Hematopoietic multipotent progenitor cell treated with erythropoietin and hydrocortisone succinate and interleukin-3 and kit ligand, for 8 days (in vitro differentiated cells): Measurements from ENCODE around the gene GYS2.
"Not testable (repeated sequence)": the region's sequence is repeated elsewhere in the genome, so short reads cannot be mapped to it uniquely, and the experiment has no call there.

Experiments
- DNase-seq: peaks from one replicate; pipeline ENCODE4 v3.0.0-alpha.2; 2015

Gene GYS2

DNA sequence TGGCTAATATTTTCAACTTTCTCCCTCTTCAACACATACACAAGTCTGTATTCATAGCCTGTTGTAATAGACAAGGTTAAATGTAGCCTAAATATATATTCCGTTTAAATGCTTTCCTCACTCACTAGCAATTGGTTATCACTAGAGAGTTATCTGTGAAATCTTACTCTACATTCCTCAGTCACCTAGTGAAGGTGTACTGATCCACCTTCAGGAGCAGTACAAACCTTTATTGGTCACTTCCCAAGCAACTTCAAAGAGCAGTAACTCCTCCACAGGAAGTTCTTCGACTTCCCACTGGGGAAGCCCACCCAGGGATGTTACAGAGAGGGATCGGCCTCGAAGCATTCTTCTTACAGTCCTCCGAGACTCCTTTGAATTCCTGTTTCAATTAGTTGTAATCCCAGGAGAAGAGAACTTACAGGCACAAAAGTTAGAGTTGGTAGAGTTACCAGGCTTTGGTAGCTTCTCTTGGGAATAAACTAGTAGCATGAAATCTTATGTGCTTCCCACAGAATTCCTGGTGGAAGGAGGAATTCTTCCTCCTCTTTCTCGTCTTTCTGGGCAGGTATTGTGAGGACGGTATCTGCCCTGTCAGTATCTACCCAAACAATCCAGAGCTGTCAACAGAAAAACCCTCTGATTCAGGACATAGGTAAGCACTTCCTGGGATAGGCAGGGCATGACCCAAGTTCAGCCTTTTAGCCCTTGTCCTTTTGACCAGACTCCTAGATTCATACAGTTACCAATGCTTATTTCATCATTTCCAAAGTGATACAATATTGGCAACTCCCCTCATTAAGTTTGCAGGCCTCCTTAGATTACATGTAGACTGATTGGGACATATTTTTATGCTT lies at the start of gene GYS2:
Gene GYS2, minus strand, starts transcription at position 603 of the 857 bp plus-strand sequence. Its CDS starts 255 bp downstream, at position 348.
- DNase-seq = no peak

DNA sequence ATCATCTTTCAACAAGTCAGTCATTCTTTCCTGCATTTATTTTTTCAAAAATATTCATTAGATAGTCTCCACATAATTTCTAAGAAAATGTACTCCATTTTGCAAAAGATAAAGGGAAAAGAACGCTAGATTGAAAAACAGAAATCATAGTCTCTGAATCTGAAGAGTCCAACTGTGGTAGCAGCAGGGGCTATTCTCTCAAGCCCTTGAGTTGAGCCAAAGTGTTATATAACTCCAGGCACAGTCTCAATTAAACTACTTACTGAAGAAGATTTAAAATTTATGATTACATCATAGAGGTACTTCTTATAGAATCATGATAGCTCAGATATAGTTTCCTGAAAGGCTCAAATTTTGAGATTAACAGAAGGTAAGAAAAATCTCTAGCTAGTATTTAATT lies 47.2 kb upstream of the GYS2 start:
- no peak for DNase-seq

DNA sequence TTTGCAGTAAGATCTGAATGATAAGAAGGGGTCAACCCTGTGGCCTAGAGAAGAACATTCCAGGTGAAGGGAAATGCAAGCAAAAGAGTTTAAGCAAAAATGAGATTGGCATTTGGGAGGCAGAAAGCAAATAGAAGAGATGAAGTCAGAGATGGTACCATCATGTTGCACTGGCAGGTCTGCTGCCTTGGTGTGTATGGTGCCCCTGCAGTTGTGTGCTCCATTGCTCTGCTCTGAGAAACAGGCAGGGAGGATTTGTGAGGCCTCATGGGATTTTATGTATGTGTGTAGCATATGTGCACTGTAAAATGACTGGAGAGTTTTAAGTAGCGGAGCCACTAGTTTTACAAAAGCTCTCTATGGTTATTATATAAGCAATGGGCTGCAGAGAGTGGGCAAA lies 46.4 kb upstream of the GYS2 start:
- no peak for DNase-seq

DNA sequence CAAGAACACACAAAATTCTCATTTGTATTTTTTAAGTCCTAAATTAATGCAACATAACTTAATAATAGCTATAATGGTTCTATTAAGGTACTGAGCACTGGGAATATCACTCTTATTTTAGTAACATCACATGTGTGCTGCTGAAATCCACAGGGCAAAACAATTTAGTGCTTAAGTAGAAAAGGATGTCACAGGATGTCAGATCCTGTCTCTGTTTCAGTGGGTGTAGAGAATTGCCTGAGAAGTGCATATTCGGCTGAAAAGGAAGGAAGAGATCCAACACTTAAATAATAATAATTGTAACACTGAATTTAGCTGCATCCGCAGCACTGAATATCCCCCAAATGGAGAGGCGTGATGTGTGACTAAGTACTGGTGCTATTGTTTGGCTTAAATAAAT lies 44.4 kb upstream of the GYS2 start:
- no peak for DNase-seq

DNA sequence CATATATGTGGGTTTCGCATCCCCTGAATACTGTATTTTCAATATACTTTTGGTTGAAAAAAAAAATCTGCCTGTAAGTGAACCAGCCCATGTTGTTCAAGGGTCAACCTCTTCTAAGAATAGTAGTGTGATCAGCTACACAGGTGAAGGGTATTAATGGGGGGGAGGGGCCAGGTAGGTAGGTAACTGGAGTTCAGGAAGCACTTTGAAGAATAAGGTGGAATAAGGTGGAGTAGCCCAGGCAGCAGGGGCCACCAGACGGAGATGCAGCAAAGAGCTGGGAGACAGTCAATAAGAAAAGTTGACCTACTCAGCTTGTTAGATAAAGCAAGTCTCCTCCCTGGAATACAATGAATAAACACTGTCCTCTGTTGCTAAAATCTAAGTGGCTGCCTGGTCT lies 43.7 kb upstream of the GYS2 start:
- no peak for DNase-seq

DNA sequence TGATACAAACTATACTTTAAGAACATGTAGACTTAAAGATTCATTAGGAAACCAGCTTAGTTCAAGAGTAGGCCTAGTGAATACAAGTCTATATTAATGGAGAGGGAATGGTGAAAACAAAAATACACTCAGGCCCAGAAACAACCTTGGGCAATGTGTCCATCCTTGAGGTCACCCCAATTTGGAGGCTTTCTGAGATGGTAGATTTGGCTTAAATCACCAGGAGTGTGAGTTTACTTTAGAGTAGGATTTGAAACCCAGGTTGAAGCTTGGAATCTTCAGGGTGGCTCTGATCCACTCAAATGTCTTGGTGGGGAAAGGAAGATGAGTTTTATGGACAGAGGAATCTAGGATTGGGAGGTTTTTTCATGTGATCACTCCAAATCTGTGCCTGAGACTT lies 42.5 kb upstream of the GYS2 start:
- no peak for DNase-seq

DNA sequence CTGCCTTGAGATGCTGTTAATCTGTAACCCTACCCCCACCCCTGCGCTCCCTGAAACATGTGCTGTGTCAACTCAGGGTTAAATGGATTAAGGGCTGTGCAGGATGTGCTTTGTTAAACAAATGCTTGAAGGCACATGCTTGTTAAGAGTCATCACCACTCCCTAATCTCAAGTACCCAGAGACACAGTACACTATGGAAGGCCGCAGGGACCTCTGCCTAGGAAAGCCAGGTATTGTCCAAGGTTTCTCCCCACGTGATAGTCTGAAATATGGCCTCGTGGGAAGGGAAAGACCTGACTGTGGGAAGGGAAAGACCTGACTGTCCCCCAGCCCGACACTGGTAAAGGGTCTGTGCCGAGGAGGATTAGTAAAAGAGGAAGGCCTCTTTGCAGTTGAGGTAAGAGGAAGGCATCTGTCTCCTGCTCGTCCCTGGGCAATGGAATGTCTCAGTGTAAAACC lies 40.4 kb upstream of the GYS2 start:
- DNase-seq = not testable (repeated sequence)

DNA sequence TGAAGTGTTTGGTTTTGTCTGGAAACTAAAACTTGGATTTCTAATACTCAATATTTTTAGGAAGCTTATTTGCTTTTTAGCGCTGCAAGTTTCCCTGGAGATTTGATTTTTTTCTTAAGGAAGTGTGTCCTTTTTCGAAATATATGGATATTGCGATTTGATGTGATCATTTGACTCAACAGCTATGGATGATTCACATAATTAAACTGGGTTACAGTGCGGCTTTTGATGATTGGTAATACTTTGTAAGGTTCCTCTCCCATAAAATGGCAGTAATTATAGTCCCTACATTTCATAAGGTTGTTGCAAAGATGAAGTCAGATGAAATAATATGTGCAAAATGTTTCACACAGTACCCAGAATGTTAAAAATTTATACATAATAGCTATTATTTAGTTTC lies 39.9 kb upstream of the GYS2 start:
- no peak for DNase-seq

DNA sequence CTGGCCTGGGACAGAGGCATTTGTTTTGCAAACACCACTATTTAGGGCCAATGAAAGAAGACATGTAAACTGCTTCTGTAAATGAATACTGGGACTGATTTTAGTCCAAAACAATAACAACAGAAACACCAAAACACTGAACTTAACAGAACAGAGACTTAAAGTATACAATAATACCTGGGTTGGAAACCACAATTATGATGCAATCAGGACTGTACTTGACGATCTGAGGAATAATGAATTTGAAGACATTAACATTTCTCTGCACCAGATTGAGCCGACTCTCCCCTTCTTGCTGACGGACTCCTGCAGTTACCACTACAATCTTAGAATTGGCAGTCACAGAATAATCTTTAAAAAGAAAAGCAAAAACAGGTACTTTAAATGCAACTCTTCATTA lies 39.1 kb upstream of the GYS2 start:
- DNase-seq = no peak

DNA sequence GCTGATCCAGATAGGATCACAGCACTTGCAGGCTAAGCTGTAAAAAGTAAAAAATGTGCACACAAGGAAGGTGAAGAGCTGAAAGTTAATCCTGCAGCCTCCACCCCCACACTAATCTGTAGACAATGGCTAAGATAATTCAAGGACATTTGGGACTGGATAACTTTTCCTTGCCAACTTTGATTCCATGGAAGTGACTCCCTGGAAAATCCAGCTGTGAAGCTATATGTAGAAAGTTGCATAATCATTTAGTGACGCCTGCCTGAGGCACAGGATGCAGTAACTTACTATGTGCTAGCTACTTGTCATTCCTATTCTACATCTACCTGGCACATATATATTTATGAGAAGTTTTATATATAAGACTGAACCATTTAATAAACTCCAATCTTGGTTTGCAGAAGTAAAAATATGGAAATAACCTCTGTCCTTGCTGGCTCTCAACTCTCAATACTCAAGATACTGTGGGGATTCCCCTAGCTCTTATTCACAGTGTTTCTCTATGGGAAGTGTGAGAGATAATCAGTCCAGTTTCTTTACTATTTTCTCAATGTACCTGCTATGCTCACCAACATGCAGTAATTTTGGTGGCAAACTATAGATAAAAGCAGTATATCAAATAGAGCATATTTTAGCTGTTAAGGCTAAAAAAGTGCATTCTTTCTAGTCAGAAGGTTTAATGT lies 38.2 kb upstream of the GYS2 start:
- DNase-seq = no peak

DNA sequence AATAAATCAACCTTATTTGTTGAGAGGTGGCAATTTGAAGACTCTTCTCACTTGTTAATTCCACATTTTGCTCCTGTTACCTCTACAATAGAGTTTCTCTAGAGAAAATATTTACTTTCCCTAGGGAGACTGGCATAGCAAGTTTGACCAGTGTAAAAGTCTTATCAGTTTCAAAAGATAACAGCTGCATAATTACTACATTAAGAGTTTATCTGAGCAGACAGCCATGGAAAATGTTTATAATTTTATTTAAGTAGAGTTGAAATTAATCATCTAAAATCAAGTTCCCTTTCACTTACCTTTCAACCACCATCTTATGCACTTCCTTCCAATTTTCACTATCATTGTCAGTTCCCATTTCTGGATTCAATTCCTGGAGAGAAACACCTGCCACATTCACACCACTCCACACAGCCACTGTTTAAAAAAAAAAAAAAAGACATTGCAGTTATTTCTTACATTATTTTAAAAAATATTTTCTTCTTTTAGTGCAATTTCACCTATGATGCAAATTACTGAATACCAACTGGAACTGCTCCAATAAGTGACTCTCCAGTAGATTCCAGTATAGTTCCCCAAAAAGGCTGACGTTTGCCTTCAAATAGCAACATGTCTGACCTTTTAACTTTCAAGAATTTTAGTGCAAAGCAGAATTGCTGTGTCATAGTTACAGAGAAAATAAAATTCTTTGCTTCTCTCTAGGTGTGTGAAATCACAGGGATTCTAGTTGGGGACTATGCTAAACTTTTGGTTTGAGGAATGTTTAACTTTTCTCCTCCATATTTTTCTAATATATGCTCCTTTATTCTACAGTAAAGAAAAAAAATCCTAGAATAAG lies 33.6 kb upstream of the GYS2 start:
- peak; percentile 60 for DNase-seq

DNA sequence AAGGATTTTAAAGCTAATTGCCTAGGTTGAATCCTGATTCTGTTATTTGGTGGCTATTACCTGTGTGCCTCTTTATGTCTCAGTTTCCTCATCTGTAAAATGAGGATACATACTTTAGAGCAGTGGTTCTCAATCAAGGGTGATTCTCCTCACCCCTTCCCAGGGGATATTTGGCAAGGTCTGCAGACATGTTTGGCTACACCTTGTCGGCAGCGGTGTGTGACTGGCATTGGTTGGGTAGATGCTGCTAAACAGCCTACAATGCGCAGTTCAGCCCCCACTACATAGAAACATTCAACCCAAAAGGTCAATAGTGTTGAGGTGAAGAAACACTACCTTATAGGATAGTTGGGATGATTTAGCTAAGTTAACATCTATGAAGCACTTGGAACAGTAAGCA lies 29.6 kb upstream of the GYS2 start:
- no peak for DNase-seq

DNA sequence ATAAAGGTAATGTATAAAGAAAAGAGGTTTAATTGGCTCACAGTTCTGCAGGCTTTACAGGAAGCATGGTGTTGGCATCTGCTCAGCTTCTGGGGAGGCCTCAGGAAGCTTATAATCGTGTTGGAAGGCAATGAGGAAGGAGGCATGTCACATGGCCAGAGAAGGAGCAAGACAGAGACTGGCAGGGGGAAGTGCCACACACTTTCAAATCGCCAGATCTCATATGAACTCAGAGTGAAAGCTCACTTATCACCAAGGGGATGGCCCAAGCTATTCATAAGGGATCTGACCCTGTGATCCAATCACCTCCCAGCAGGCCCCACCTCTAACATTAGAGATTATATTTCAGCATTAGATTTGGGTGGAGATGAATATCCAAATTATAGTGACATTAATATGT lies 26.7 kb upstream of the GYS2 start:
- DNase-seq = no peak

DNA sequence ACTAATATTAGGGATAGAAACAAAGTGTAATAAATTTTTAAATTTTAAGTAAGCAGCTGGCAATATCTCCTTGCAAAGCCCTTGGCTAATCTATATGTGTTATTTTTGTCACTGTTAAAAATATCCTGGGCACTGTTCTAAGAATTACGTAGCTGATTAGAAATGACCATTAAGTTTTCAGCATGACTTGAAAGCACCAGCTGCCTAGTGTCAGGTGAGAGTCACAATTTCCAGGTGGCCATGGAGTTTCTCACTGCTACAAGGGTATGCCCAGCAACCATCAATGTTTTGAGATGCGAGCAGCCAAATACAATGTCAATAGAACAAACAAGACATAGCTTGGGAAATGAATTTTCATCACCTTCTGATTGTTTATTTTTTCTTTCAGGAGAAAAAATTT lies 23.3 kb upstream of the GYS2 start:
- DNase-seq = no peak

DNA sequence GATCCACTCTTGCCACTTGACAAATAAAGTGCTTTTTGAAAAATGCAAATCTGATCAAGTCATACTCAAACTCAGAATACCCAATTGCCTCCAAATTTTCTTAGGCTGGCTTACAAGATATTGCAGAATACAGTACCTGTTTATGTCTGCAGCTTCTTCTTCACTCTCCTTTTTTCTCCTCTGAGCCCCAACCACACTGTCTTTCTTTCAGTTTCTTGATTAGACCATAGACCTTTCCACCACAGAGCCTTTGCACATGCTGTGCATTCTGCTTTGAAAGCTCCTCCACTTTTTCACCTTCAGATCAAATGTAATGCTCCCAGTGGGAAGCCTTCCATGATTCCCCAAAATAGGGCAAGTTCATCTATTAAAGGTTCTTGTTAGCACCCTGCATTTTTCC lies 13.9 kb upstream of the GYS2 start:
- DNase-seq = no peak

DNA sequence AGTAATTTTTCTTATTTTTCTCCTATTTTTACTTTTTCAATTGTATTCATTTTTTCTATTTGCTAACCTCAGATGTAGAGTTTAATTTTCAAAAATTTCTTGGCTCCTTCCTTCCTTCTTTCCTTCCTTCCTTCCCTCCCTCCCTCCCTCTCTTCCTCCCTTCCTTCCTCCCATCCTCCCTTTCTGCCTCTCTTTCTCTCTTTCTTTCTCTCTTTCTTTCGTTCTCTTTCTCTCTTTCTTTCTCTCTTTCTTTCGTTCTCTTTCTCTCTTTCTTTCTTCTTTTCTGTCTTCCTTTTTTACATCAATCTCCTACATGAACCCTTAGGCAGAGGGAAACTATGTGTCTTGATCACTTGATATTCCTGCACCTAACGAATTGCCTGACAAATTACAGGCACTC lies 12.4 kb upstream of the GYS2 start:
- no peak for DNase-seq

DNA sequence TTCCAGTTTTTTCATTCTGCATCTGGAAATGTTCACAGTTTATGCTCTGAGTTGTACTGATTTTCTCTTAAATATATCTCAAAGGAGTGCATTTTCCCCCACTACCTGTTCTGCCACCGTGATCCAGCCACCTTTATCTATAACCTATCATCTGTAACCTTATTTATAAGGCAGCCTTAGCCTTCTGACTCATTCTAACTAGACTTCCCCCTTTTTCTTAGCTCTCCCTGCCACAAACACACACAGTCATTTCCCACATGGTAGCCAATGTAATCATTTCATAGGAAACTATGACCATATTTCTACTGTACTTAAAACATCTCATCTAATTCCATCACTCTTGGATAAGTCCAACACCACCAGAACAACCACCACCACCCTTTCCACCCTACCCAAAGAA lies 10.8 kb upstream of the GYS2 start:
- DNase-seq = peak; percentile 5

DNA sequence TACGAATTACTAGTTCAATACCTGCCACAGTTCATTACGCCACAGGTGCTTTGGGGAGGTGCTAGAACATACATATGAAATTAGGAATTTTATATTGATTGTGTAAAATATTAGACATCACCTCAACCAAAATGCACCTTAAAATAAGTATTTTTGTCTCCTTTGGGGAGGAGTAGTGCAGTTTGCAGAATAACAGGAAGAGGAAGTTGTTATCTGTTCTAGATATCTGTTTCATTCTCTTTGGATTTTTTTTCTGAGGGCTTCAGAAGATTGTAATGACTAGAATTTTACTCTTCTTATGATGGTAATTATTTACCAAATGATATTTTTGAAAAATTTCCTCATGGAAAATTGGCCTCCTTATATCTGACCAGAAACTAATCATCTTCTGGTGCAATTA lies 9.9 kb upstream of the GYS2 start:
- DNase-seq = no peak

DNA sequence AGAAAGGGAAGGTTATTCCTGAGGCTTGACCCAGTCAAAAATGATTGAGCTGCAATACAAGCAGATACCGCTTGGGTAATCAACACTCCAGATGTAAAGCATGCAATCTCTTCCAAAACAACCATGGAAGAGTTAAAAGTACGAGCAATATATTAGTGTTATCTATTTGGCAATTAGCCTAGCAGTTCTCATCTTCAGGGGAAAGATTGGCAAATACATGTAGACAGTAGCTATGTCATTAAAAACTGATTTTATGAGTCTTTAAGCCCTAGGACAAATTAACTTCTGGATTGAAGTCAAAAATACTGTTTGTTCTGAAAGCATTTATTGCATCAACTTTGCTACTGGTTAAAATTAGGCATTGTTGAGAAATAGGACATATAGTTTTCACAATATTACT lies 9.3 kb upstream of the GYS2 start:
- no peak for DNase-seq

DNA sequence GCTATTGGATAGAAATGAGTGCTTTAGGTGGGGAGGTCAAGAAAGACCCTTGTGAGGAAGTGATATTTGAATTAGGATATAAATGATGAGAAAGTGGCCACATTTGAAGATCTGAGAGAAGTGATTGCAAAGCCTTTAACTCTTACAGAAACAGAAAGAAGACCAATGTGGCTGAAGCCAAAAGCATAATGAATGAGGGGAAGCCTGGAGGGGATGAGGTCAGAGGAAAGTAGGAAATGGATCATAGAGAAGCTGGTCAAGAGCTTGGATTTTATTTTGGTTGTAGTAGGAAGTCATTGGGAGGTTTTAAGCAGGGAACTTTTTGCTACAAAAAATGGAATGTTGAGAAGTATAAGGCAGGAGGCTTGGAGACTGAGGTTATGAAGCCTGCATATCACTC lies 3.5 kb upstream of the GYS2 start:
- DNase-seq = no peak

DNA sequence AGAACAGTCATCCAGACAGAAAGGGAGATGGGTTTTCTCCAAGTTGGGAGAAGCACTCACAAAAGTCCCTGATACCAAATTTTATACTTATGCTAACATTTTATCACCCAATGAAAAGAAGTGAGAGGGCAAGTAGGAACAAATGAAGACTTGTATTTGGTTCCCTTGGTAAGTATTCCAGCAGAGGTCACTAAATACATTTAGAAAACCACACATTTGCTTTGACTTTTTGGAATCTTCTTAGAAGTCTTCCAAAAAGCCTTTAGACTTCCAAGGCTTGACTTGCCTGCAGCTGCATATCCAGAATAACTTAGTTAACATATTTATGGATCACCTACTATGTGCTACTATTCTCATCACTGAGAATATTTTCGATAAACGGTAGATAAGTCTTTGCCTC lies 3.1 kb upstream of the GYS2 start:
- DNase-seq = peak; percentile 43

DNA sequence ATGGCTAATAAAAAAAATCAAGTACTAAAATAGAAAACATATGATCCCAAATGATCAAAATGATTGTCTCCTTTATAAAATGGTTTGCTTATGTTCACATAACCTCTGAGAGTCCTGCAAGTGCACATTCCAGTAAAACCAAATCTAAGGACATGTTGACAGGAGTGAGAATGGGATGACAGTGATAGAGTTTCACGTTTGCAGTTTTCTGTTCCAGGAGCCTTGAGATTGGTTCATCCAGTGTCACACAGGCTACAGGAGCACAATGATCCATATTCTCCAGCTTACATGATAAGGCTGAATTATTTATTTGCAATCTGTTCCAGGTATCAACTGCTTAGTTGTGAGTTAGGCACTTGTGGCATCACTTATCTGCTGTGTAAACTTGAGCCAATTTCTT lies 1.5 kb upstream of the GYS2 start:
- no peak for DNase-seq

DNA sequence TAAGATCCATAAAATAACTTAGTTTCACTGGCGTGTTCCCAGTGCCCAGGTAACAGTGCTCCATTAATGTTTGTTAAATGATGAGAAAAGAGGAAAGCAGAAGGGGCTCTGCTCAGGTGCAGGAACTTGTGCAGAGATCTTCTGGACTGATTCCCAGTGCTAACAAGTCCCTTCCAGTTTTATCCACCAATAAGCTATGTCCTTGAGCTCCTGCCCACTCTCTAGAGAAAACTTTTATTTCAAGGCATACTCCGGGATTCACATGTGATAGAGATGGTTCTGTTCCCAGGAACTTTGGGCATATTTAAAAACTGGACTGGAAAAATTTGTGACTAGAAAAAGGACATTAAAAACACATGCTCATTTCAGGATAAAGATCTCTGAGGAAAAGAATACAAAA lies 1.9 kb downstream of the GYS2 start:
- no peak for DNase-seq

DNA sequence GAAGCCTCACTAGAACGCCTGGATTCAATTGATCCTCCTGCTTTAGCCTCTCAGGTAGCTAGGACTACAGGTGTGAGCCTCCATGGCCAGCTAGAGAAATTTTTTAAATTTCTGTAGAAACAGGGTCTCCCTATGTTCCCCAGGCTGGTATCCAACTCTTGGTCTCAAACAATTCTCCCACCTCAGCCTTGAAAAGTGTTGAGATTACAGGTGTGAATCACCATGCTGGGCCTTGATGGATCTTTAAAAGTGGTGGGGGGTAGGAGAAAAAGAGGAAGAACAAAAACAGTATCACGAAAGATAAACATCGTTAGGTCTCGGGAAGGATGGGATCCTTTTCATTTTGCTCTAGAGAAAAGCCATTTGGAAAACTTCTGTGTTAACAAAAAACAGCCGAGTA lies 4.5 kb downstream of the GYS2 start:
- no peak for DNase-seq
